CD8-positive, alpha-beta memory T cell (primary cell): Measurements from ENCODE around the gene NIPBL. TPM values are rescaled to one million over a fixed set of nuclear protein-coding genes. Genes with fewer than 3 reads are reported as not detected.
"Not testable (repeated sequence)": the region's sequence is repeated elsewhere in the genome, so short reads cannot be mapped to it uniquely, and the experiment has no call there.

ENCODE experiments used
- CTCF ChIA-PET: fragments of 350-600 bp; sonication (Branson Sonifier 250); formaldehyde crosslinking; loops from one replicate; lab custom pipeline; 2021; ENCODE audit warnings: antibody characterized with exemption; lab: Charles Lee
- POLR2A ChIA-PET: fragments of 350-600 bp; sonication (Branson Sonifier 250); formaldehyde crosslinking; loops from one replicate; lab custom pipeline; 2021; ENCODE audit warnings: antibody characterized with exemption; lab: Charles Lee
- DNase-seq, 5 donors: peaks; one replicate each; pipeline versions ENCODE4 v3.0.0 to v3.0.0-alpha.2; 2020 to 2022; ENCODE audit warnings: mixed read lengths in 1 of 5
- H3K27ac ChIP-seq: one replicate; pipeline ENCODE4 v1.7.0; 2013; ENCODE audit warnings: low read depth, mild to moderate bottlenecking, low read length, moderate library complexity
- H3K27me3 ChIP-seq: 2 replicates; pipeline ENCODE4 v1.7.0; 2013; ENCODE audit warnings: low read length, mild to moderate bottlenecking; ENCODE audit not compliant: insufficient read depth, poor library complexity, severe bottlenecking
- H3K36me3 ChIP-seq: 2 replicates; pipeline ENCODE4 v1.7.0; 2013; ENCODE audit warnings: mild to moderate bottlenecking, low read length, moderate library complexity; ENCODE audit not compliant: insufficient read depth
- H3K4me1 ChIP-seq: 2 replicates; pipeline ENCODE4 v1.7.0; 2013; ENCODE audit warnings: mild to moderate bottlenecking, low read length, moderate library complexity; ENCODE audit not compliant: insufficient read depth
- H3K4me3 ChIP-seq: 2 replicates; pipeline ENCODE4 v1.7.0; 2013; ENCODE audit warnings: mild to moderate bottlenecking, low read length
- H3K9me3 ChIP-seq: 2 replicates; pipeline ENCODE4 v1.7.0; 2013; ENCODE audit warnings: mild to moderate bottlenecking, low read length
- H3K27ac Mint-ChIP-seq, 8 donors: one replicate each; pipeline ENCODE4 v1.8.0; 2020 to 2021; ENCODE audit warnings: mixed read lengths in 8 of 8, mild to moderate bottlenecking in 6 of 8, inconsistent platforms in 3 of 8, moderate library complexity in 3 of 8
- H3K27me3 Mint-ChIP-seq, 2 donors: one replicate each; pipeline ENCODE4 v1.8.0; 2020 to 2021; ENCODE audit warnings: mixed read lengths in 2 of 2, mild to moderate bottlenecking in 1 of 2, moderate library complexity in 1 of 2
- H3K36me3 Mint-ChIP-seq, 3 donors: one replicate each; pipeline ENCODE4 v1.8.0; 2020 to 2021; ENCODE audit warnings: mixed read lengths in 3 of 3, inconsistent platforms in 1 of 3, mild to moderate bottlenecking in 1 of 3
- H3K4me1 Mint-ChIP-seq, 3 donors: one replicate each; pipeline ENCODE4 v1.8.0; 2020 to 2021; ENCODE audit warnings: mixed read lengths in 3 of 3, inconsistent platforms in 1 of 3, mild to moderate bottlenecking in 1 of 3
- H3K4me3 Mint-ChIP-seq, 7 donors: one replicate each; pipeline ENCODE4 v1.8.0; 2020 to 2021; ENCODE audit warnings: mixed read lengths in 7 of 7, mild to moderate bottlenecking in 6 of 7, moderate library complexity in 4 of 7, inconsistent platforms in 2 of 7
- H3K9me3 Mint-ChIP-seq, 5 donors: one replicate each; pipeline ENCODE4 v1.8.0; 2020 to 2022; ENCODE audit warnings: mixed read lengths in 5 of 5, mild to moderate bottlenecking in 3 of 5, moderate library complexity in 2 of 5, inconsistent platforms in 1 of 5
- polyA plus RNA-seq: library from polyadenylated mRNA; unstranded; fragments of 300-500 nt; fragmentation: Illumina TruSeq; gene quantifications from one replicate; pipeline ENCODE4 v1.2.3, GENCODE V29; 2021
- total RNA-seq, 2 experiments: library from RNA; stranded (reverse); gene quantifications; one replicate each; pipeline ENCODE4 v1.2.3, GENCODE V29; 2021

Gene NIPBL
- total and polyA plus RNA-seq, 3 experiments from 2014 or later: 36.4 to 55.0 (median 47.3) TPM

DNA sequence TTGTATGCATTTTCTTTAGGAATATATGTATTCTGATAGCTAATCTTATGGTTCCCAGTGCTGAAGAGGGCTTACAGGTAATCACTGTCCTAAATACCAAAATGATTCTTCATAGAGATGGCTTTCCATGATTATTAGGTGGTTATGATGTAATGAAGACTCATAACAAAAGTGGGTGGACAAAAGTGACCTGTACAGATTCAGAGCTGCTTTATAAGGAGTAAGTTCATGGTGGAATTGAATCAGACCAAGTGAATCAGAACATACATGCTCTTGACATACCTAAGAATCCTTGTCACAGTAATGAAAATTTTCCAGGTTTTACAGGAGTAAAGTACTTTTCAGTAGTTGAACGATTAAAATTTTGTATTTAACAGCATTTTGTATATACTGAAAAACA lies 105.6 kb downstream of the NIPBL start:
- peaks cover 0 to 12% (median 7%) of the 10 kb centered on the region in 5 donors for H3K9me3 Mint-ChIP-seq
- peak overlapping the region in 1 of 8 donors; percentile 40 for H3K27ac Mint-ChIP-seq
- H3K4me3 Mint-ChIP-seq: no peak overlapping the region
- H3K36me3 Mint-ChIP-seq: peaks cover 31 to 50% (median 47%) of the 10 kb centered on the region in 3 donors
- Histone ChIP-seq H3K27ac (no peak overlapping the region), H3K4me3 (no peak overlapping the region), H3K9me3 (no peaks in the 10 kb centered on the region), H3K36me3 (peaks cover 7% of the 10 kb centered on the region), H3K4me1 (peaks cover 5% of the 10 kb centered on the region), H3K27me3 (no peaks in the 10 kb centered on the region)
- DNase-seq: no peak
- ChIA-PET POLR2A (no interaction called here), CTCF (no interaction called here)
- no peaks in the 10 kb centered on the region for H3K27me3 Mint-ChIP-seq
- peaks cover 55 to 83% (median 65%) of the 10 kb centered on the region in 3 donors for H3K4me1 Mint-ChIP-seq

DNA sequence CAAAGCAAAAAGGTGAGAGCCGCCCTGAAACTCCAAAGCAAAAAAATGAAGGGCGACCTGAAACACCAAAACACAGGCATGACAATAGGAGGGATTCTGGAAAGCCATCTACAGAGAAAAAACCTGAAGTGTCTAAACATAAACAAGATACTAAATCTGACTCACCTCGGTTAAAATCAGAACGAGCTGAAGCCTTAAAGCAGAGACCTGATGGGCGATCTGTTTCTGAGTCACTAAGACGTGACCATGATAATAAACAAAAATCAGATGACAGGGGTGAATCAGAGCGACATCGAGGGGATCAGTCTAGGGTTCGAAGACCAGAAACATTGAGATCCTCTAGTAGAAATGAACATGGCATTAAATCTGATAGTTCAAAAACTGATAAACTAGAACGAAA lies 108.8 kb downstream of the NIPBL start:
- H3K27ac Mint-ChIP-seq: peak overlapping the region in 1 of 8 donors; percentile 21
- H3K36me3 ChIP-seq: peaks cover 7% of the 10 kb centered on the region
- no peaks in the 10 kb centered on the region for H3K4me1 ChIP-seq
- peaks cover 46 to 82% (median 59%) of the 10 kb centered on the region in 3 donors for H3K4me1 Mint-ChIP-seq
- no peaks in the 10 kb centered on the region for H3K9me3 Mint-ChIP-seq
- CTCF ChIA-PET: no interaction called here
- no peak overlapping the region for H3K4me3 Mint-ChIP-seq
- H3K36me3 Mint-ChIP-seq: peaks cover 20 to 37% (median 20%) of the 10 kb centered on the region in 3 donors
- no peak overlapping the region for H3K27ac ChIP-seq
- DNase-seq: no peak
- POLR2A ChIA-PET: no interaction called here
- no peaks in the 10 kb centered on the region for H3K27me3 ChIP-seq
- H3K4me3 ChIP-seq: no peak overlapping the region
- no peaks in the 10 kb centered on the region for H3K27me3 Mint-ChIP-seq
- H3K9me3 ChIP-seq: no peaks in the 10 kb centered on the region

DNA sequence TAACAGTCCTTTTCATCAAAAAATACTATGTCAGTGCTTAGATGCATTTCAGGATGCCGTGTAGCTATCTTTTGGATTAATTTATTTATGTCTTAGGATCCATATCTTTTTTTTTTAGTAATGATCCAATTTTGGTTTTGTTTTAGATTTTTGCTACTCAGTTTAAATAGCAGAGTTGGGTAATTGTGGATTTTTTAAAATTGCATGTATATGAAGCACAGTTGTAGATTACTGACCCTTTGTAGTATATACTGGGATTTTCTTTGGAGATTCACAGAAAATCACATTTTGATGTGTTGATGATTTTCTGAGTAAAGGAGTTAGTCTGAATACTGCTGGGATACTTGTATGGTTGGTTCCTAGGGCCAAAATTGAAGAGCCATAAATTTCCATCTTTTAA lies 111.8 kb downstream of the NIPBL start:
- no peak overlapping the region for H3K4me3 Mint-ChIP-seq
- Histone ChIP-seq H3K4me3 (no peak overlapping the region), H3K4me1 (no peaks in the 10 kb centered on the region)

DNA sequence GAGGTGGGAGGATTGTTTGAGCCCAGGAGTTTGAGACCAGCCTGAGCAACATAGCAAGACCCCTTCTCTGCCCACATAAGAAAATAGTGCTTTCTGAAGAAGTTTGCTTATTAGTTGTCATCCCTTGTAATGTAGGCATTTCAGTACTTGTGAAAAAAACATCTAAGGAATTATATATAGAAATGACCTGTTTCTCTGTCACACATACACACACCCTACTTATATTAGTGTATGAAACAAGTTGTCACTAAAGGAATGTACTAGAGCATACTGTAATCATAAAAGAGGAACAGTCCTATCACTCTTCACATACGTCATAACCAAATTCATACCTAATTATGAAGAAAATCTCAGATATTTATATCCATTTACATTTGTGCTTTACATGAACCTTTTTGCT lies 122.0 kb downstream of the NIPBL start:
- H3K36me3 ChIP-seq: peaks cover 13% of the 10 kb centered on the region
- H3K27me3 Mint-ChIP-seq: no peaks in the 10 kb centered on the region
- ChIA-PET POLR2A (no interaction called here), CTCF (no interaction called here)
- no peak for DNase-seq
- no peak overlapping the region for H3K4me3 Mint-ChIP-seq
- peaks cover 0 to 83% (median 27%) of the 10 kb centered on the region in 3 donors for H3K36me3 Mint-ChIP-seq
- no peaks in the 10 kb centered on the region for H3K27me3 ChIP-seq
- no peaks in the 10 kb centered on the region for H3K9me3 Mint-ChIP-seq
- H3K4me1 Mint-ChIP-seq: peaks cover 4 to 6% (median 5%) of the 10 kb centered on the region in 3 donors
- no peaks in the 10 kb centered on the region for H3K9me3 ChIP-seq
- H3K27ac Mint-ChIP-seq: peak overlapping the region in 4 of 8 donors; percentile 5 to 34 (median 22)
- H3K27ac ChIP-seq: no peak overlapping the region
- no peaks in the 10 kb centered on the region for H3K4me1 ChIP-seq
- no peak overlapping the region for H3K4me3 ChIP-seq

More for the DNA sequence above, 111.8 kb downstream of the NIPBL start:
- no peak for DNase-seq
- no peak overlapping the region for H3K27ac ChIP-seq
- Mint-ChIP-seq H3K4me1 (peaks cover 47 to 77% (median 62%) of the 10 kb centered on the region in 3 donors), H3K9me3 (no peaks in the 10 kb centered on the region), H3K36me3 (peaks cover 14 to 46% (median 21%) of the 10 kb centered on the region in 3 donors), H3K27me3 (no peaks in the 10 kb centered on the region), H3K27ac (peak overlapping the region in 2 of 8 donors; percentile 2 to 23)
- no peaks in the 10 kb centered on the region for H3K9me3 ChIP-seq
- peaks cover 7% of the 10 kb centered on the region for H3K36me3 ChIP-seq
- CTCF ChIA-PET: no interaction called here
- H3K27me3 ChIP-seq: no peaks in the 10 kb centered on the region
- POLR2A ChIA-PET: no interaction called here

DNA sequence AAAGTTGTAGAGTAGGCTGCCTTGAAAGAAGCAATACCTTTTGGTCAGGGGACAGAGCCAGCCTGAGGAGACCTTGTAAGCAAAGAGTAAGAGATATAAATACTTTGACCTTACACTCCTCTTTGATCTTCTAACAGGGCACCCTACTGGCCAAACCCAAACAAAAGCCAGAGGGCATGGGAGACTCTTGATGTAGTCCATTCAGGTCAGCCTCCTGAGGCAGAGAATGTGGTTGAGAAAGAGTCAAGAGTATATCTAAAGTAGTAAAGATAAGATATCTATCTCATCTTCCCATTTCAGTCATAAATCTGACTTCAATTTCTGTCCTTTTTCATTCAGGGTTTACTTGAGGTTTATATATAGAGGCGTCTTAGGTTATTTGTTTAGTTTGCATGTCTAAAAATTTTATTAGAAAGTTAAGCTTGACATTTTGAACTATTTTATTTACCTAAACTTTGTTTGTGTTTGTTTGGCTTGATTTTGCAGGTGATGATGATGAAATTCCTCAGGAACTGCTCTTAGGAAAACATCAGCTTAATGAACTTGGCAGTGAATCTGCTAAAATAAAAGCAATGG lies 125.7 kb downstream of the NIPBL start:
- Mint-ChIP-seq H3K4me3 (no peak overlapping the region), H3K9me3 (no peaks in the 10 kb centered on the region), H3K4me1 (peaks cover 0 to 2% (median 0%) of the 10 kb centered on the region in 3 donors), H3K27me3 (no peaks in the 10 kb centered on the region), H3K36me3 (peaks cover 0 to 79% (median 23%) of the 10 kb centered on the region in 3 donors), H3K27ac (peak overlapping the region in 2 of 8 donors; percentile 49 to 73)
- H3K9me3 ChIP-seq: no peaks in the 10 kb centered on the region
- no peak overlapping the region for H3K4me3 ChIP-seq
- DNase-seq: no peak
- H3K27ac ChIP-seq: no peak overlapping the region
- CTCF ChIA-PET: no interaction called here
- peaks cover 13% of the 10 kb centered on the region for H3K36me3 ChIP-seq
- no peaks in the 10 kb centered on the region for H3K27me3 ChIP-seq
- POLR2A ChIA-PET: no interaction called here
- no peaks in the 10 kb centered on the region for H3K4me1 ChIP-seq

DNA sequence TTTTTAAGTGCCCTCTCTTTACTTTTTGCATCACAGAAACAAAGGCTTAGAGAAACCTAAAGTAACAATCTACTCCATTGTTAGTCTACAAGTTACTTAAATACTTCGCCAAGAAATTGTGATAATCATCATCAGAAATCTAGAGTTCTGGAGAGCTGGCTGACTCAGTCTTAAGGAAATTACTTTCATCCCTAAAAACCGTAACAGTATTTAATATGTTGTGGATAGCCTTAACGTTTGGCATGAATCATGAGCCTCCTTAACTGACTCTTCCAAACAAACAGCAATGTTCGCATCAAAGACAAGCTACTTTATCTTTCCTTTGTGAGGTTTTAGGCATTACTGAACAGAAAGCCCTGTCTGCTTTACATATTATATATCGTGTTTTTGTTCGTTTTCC lies 128.7 kb downstream of the NIPBL start:
- no peak overlapping the region for H3K4me3 ChIP-seq
- H3K4me1 ChIP-seq: no peaks in the 10 kb centered on the region
- no peak overlapping the region for H3K27ac Mint-ChIP-seq
- no peaks in the 10 kb centered on the region for H3K27me3 ChIP-seq
- peaks cover 4 to 77% (median 14%) of the 10 kb centered on the region in 3 donors for H3K36me3 Mint-ChIP-seq
- no peaks in the 10 kb centered on the region for H3K9me3 ChIP-seq
- H3K27me3 Mint-ChIP-seq: no peaks in the 10 kb centered on the region
- H3K9me3 Mint-ChIP-seq: no peaks in the 10 kb centered on the region
- ChIA-PET POLR2A (interaction anchor here (0.6 kb wide), 1 partner anchor 740 kb away, joined by 3 read pairs; no protein-coding TSS in a partner anchor), CTCF (interaction anchor here (2.0 kb wide), 1 partner anchor 13 kb away, joined by 7 read pairs; no protein-coding TSS in a partner anchor)
- H3K4me1 Mint-ChIP-seq: no peaks in the 10 kb centered on the region
- DNase-seq: no peak
- H3K4me3 Mint-ChIP-seq: no peak overlapping the region
- no peak overlapping the region for H3K27ac ChIP-seq
- peaks cover 33% of the 10 kb centered on the region for H3K36me3 ChIP-seq

DNA sequence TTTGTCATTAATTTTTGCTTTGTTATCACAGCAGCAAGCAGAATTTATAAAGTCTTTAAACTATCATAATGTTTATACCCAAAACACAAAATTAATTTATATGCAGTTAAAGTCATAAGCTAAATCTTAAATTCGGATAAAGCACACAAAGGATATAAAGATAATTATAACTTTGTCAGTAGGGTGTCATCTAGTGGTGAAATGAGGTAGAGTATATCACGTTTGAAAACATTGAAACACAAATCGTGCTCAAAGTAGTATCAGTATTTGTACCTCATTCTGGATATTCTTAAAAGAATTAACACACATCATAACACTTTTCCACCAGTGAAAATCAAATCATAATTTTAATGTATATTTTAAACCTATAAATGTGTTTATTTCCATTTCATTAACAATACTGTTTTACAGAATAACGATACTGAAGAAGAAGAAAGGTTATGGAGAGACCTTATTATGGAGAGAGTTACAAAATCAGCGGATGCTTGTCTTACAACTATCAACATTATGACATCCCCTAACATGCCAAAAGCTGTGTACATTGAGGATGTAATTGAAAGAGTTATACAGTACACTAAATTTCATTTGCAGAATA lies 129.5 kb downstream of the NIPBL start:
- no peaks in the 10 kb centered on the region for H3K27me3 ChIP-seq
- Mint-ChIP-seq H3K27me3 (no peaks in the 10 kb centered on the region), H3K36me3 (peaks cover 4 to 74% (median 14%) of the 10 kb centered on the region in 3 donors), H3K4me3 (no peak overlapping the region), H3K27ac (peak overlapping the region in 1 of 8 donors; percentile 21), H3K9me3 (no peaks in the 10 kb centered on the region), H3K4me1 (no peaks in the 10 kb centered on the region)
- no peaks in the 10 kb centered on the region for H3K9me3 ChIP-seq
- H3K27ac ChIP-seq: no peak overlapping the region
- H3K4me1 ChIP-seq: no peaks in the 10 kb centered on the region
- peak in 1 of 5 donors; percentile 2 for DNase-seq
- ChIA-PET CTCF (interaction anchor here (2.0 kb wide), 1 partner anchor 12 kb away, joined by 7 read pairs; no protein-coding TSS in a partner anchor), POLR2A (interaction anchor here (0.6 kb wide), 1 partner anchor 740 kb away, joined by 3 read pairs; no protein-coding TSS in a partner anchor)
- no peak overlapping the region for H3K4me3 ChIP-seq
- H3K36me3 ChIP-seq: peaks cover 36% of the 10 kb centered on the region

DNA sequence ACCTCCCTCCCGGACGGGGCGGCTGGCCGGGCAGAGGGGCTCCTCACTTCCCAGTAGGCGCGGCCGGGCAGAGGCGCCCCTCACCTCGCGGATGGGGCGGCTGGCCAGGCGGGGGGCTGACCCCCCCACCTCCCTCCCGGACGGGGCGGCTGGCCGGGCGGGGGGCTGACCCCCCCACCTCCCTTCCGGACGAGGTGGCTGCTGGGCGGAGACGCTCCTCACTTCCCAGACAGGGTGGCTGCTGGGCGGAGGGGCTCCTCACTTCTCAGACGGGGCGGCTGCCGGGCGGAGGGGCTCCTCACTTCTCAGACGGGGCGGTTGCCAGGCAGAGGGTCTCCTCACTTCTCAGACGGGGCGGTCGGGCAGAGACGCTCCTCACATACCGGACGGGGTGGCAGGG lies 136.6 kb downstream of the NIPBL start:
- peaks cover 32% of the 10 kb centered on the region for H3K36me3 ChIP-seq
- H3K27ac Mint-ChIP-seq, CTCF ChIA-PET, DNase-seq, H3K4me3 ChIP-seq, POLR2A ChIA-PET, H3K4me1 Mint-ChIP-seq, H3K9me3 Mint-ChIP-seq, H3K4me1 ChIP-seq, H3K4me3 Mint-ChIP-seq, H3K27me3 ChIP-seq, H3K9me3 ChIP-seq, H3K27ac ChIP-seq, H3K27me3 Mint-ChIP-seq: not testable (repeated sequence)
- peaks cover 4 to 74% (median 16%) of the 10 kb centered on the region in 3 donors for H3K36me3 Mint-ChIP-seq
